ENCODE results near the gene CKM. TPM values are rescaled to one million over a fixed set of nuclear protein-coding genes. Genes with fewer than 3 reads are reported as not detected.

Gene CKM
- total RNA-seq, 1 donor from 2014 or later = not detected

GRCh38 chr19:45344621-45345505, 22.2 kb upstream of the CKM start:
- Mint-ChIP-seq H3K27ac (no peak overlapping the region), H3K27me3 (ENCODE audit: low read depth) (peaks cover 26% of the 10 kb centered on the region), H3K4me1 (peaks cover 5% of the 10 kb centered on the region), H3K4me3 (no peak overlapping the region), H3K36me3 (peaks cover 6% of the 10 kb centered on the region), H3K9me3 (no peaks in the 10 kb centered on the region)
- no peak for TF ChIP-seq CTCF (IDR thresholded peaks at IDR 0.05; ENCODE audit: unreplicated experiment)
- no peak for DNase-seq (ENCODE audit: low spot score in 2 of 2, unreplicated experiment in 2 of 2)

- DNase-seq (ENCODE audit: low spot score in 2 of 2, unreplicated experiment in 2 of 2) = no peak
- Mint-ChIP-seq H3K4me1 (peaks cover 5% of the 10 kb centered on the region), H3K4me3 (no peak overlapping the region), H3K27me3 (ENCODE audit: low read depth) (peaks cover 26% of the 10 kb centered on the region), H3K9me3 (no peaks in the 10 kb centered on the region), H3K36me3 (no peaks in the 10 kb centered on the region), H3K27ac (no peak overlapping the region)
- no peak for TF ChIP-seq CTCF (IDR thresholded peaks at IDR 0.05; ENCODE audit: unreplicated experiment)
Observed at GRCh38 chr19:45342911-45343310, 20.2 kb upstream of the CKM start.

- TF ChIP-seq CTCF (IDR thresholded peaks at IDR 0.05; ENCODE audit: unreplicated experiment) = no peak
- Mint-ChIP-seq H3K27me3 (ENCODE audit: low read depth) (peaks cover 16% of the 10 kb centered on the region), H3K27ac (no peak overlapping the region), H3K4me1 (peaks cover 5% of the 10 kb centered on the region), H3K4me3 (no peak overlapping the region), H3K36me3 (no peaks in the 10 kb centered on the region), H3K9me3 (no peaks in the 10 kb centered on the region)
- DNase-seq (ENCODE audit: low spot score in 2 of 2, unreplicated experiment in 2 of 2) = no peak
Observed at GRCh38 chr19:45340899-45341453, 18.3 kb upstream of the CKM start.

- TF ChIP-seq CTCF (IDR thresholded peaks at IDR 0.05; ENCODE audit: unreplicated experiment) = no peak
- H3K36me3 Mint-ChIP-seq = no peaks in the 10 kb centered on the region
- H3K27me3 Mint-ChIP-seq (ENCODE audit: low read depth) = peaks cover 13% of the 10 kb centered on the region
- DNase-seq (ENCODE audit: low spot score in 2 of 2, unreplicated experiment in 2 of 2) = peak in 1 of 2 experiments; percentile 74
- no peak within 1 kb of the TSS for H3K27ac Mint-ChIP-seq
- H3K4me3 Mint-ChIP-seq = peak within 1 kb of the TSS; percentile 59
- H3K9me3 Mint-ChIP-seq = no peaks in the 10 kb centered on the region
- peaks cover 5% of the 10 kb centered on the region for H3K4me1 Mint-ChIP-seq
Observed at GRCh38 chr19:45340232-45340898, 17.7 kb upstream of the CKM start, which contains the start of gene KLC3. Gene KLC3, plus strand, starts transcription at chr19:45340750. Its CDS starts 4,792 bp downstream, at chr19:45345542.

GRCh38 chr19:45339629-45340028, 17.0 kb upstream of the CKM start:
- no peak for DNase-seq (ENCODE audit: low spot score in 2 of 2, unreplicated experiment in 2 of 2)
- TF ChIP-seq CTCF (IDR thresholded peaks at IDR 0.05; ENCODE audit: unreplicated experiment) = no peak
- Mint-ChIP-seq H3K36me3 (no peaks in the 10 kb centered on the region), H3K27ac (no peak overlapping the region), H3K4me1 (peaks cover 2% of the 10 kb centered on the region), H3K27me3 (ENCODE audit: low read depth) (peaks cover 9% of the 10 kb centered on the region), H3K4me3 (no peak overlapping the region), H3K9me3 (no peaks in the 10 kb centered on the region)

All from mesothelial cell of epicardium (in vitro differentiated cells).